GM18873 (cell line): Measurements from ENCODE around the gene VGF.
"Not testable (repeated sequence)": the region's sequence is repeated elsewhere in the genome, so short reads cannot be mapped to it uniquely, and the experiment has no call there.

Source experiments
- ATAC-seq: cut with Tn5 transposase; IDR thresholded peaks from one replicate; pipeline ENCODE4 v1.9.1; 2021; ENCODE audit warnings: mild to moderate bottlenecking, moderate library complexity, moderate number of reproducible peaks; ENCODE audit not compliant: unreplicated experiment, low FRiP score

Gene VGF

GRCh38 chr7:101151908-101152651, 13.3 kb downstream of the VGF start:
- ATAC-seq: no peak

GRCh38 chr7:101140746-101141382, 24.5 kb downstream of the VGF start:
- no peak for ATAC-seq

- ATAC-seq: no peak
Measured at GRCh38 chr7:101140339-101140699, 25.1 kb downstream of the VGF start.

- ATAC-seq: no peak
Measured at GRCh38 chr7:101138213-101138870, 27.0 kb downstream of the VGF start.

GRCh38 chr7:101137651-101138212, 27.6 kb downstream of the VGF start:
- no peak for ATAC-seq

- no peak for ATAC-seq
Measured at GRCh38 chr7:101134399-101134980, 30.9 kb downstream of the VGF start.

GRCh38 chr7:101133621-101134398, 31.6 kb downstream of the VGF start:
- no peak for ATAC-seq

- not testable (repeated sequence) for ATAC-seq
Measured at GRCh38 chr7:101132626-101133600, 32.5 kb downstream of the VGF start.

- ATAC-seq: no peak
Measured at GRCh38 chr7:101129603-101130117, 35.7 kb downstream of the VGF start.

GRCh38 chr7:101128040-101128834, 37.1 kb downstream of the VGF start:
- ATAC-seq: no peak

- ATAC-seq: no peak
Measured at GRCh38 chr7:101127460-101128039, 37.8 kb downstream of the VGF start.

- ATAC-seq: peak; percentile 43
Measured at GRCh38 chr7:101126651-101127459, 38.5 kb downstream of the VGF start, which contains the start of gene SERPINE1. TSS of gene SERPINE1 (plus strand) at chr7:101127104. CDS start at chr7:101128394, 1,290 bp downstream.

GRCh38 chr7:101125989-101126650, 39.2 kb downstream of the VGF start:
- no peak for ATAC-seq

- ATAC-seq: no peak
Measured at GRCh38 chr7:101124376-101125056, 40.9 kb downstream of the VGF start.

- ATAC-seq: no peak
Measured at GRCh38 chr7:101123703-101124068, 41.7 kb downstream of the VGF start.
